HG02678 (cell line): ENCODE measurements around the gene PIK3C2G.

Experiments
- ATAC-seq: cut with Tn5 transposase; IDR thresholded peaks from one replicate; pipeline ENCODE4 v1.9.1; 2021; ENCODE audit warnings: mild to moderate bottlenecking, moderate library complexity; ENCODE audit not compliant: unreplicated experiment

Gene PIK3C2G

GRCh38 chr12:18339633-18340032, 78.3 kb downstream of the PIK3C2G start:
- no peak for ATAC-seq

- no peak for ATAC-seq
Observed at GRCh38 chr12:18340186-18340585, 78.9 kb downstream of the PIK3C2G start.

- ATAC-seq, result no peak
Observed at GRCh38 chr12:18340786-18341185, 79.5 kb downstream of the PIK3C2G start.

GRCh38 chr12:18343708-18344107, 82.4 kb downstream of the PIK3C2G start:
- no peak for ATAC-seq

- ATAC-seq, result no peak
Observed at GRCh38 chr12:18345021-18345735, 83.9 kb downstream of the PIK3C2G start.

GRCh38 chr12:18352312-18352711, 91.0 kb downstream of the PIK3C2G start:
- ATAC-seq, result no peak

- no peak for ATAC-seq
Observed at GRCh38 chr12:18355429-18355828, 94.1 kb downstream of the PIK3C2G start.

- ATAC-seq, result no peak
Observed at GRCh38 chr12:18358077-18358476, 96.8 kb downstream of the PIK3C2G start.

- no peak for ATAC-seq
Observed at GRCh38 chr12:18358930-18359329, 97.6 kb downstream of the PIK3C2G start.

- ATAC-seq, result no peak
Observed at GRCh38 chr12:18361433-18361832, 100.1 kb downstream of the PIK3C2G start.

GRCh38 chr12:18363321-18363720, 102.0 kb downstream of the PIK3C2G start:
- ATAC-seq, result no peak

- ATAC-seq, result no peak
Observed at GRCh38 chr12:18368594-18368993, 107.3 kb downstream of the PIK3C2G start.

GRCh38 chr12:18373181-18373580, 111.9 kb downstream of the PIK3C2G start:
- no peak for ATAC-seq

- no peak for ATAC-seq
Observed at GRCh38 chr12:18375131-18375530, 113.8 kb downstream of the PIK3C2G start.

- no peak for ATAC-seq
Observed at GRCh38 chr12:18375583-18375982, 114.3 kb downstream of the PIK3C2G start.

GRCh38 chr12:18382236-18382885, 121.0 kb downstream of the PIK3C2G start:
- no peak for ATAC-seq

- ATAC-seq, result no peak
Observed at GRCh38 chr12:18383203-18383602, 121.9 kb downstream of the PIK3C2G start.

- ATAC-seq, result no peak
Observed at GRCh38 chr12:18387706-18388105, 126.4 kb downstream of the PIK3C2G start.

- no peak for ATAC-seq
Observed at GRCh38 chr12:18389820-18390219, 128.5 kb downstream of the PIK3C2G start.

GRCh38 chr12:18391151-18391550, 129.8 kb downstream of the PIK3C2G start:
- no peak for ATAC-seq

GRCh38 chr12:18394742-18395141, 133.4 kb downstream of the PIK3C2G start:
- ATAC-seq, result no peak

GRCh38 chr12:18400186-18400585, 138.9 kb downstream of the PIK3C2G start:
- ATAC-seq, result no peak
